ENCODE results near the gene GIPC3.

- TF ChIP-seq POLR2A (IDR thresholded peaks at IDR 0.05) (no peak), CTCF (IDR thresholded peaks at IDR 0.05) (no peak)
Observed at GRCh38 chr19:3604227-3604986, 19.1 kb downstream of the GIPC3 start.
